DMS 273 treated with DMSO at 0.1 percent for 48 hours (cell line): ENCODE measurements around the gene KRTAP12-1.

Source experiments
- DNase-seq: peaks from one replicate; lab custom pipeline; 2025; lab: John Stamatoyannopoulos, UW

The KRTAP12-1 gene, protein sequence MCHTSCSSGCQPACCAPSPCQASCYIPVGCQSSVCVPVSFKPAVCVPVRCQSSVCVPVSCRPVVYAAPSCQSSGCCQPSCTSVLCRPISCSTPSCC

GRCh38 chr21:44681861-44682579 is at the start of gene KRTAP12-1:
Gene KRTAP12-1 (minus strand): TSS chr21:44682163. CDS start chr21:44682123, 40 bp downstream.
- peak; percentile 42 for DNase-seq

- DNase-seq: no peak
Observed at GRCh38 chr21:44730951-44731579, 49.1 kb upstream of the KRTAP12-1 start.

DNA sequence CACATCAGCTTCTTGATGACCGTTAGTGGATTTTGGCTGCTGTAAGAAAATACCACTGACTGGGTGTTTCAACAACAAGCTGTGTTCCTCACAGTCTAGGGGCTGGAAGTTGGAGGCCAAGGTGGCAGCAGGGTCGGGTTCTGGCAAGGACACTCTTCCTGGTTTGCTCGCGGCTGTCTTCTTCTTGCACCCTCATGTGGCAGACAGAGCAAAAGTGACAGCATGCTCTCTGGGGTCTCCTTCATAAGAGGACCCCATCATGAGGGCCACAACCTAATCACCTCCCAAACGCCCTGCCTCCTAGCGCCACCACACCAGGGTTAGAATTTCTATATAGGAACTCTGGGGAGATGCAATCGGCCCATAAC is 48.0 kb upstream of the KRTAP12-1 start:
- DNase-seq: no peak

- DNase-seq: no peak
Observed at GRCh38 chr21:44729336-44730027, 47.5 kb upstream of the KRTAP12-1 start.

GRCh38 chr21:44728716-44729115 is 46.8 kb upstream of the KRTAP12-1 start:
- no peak for DNase-seq

- no peak for DNase-seq
Observed at GRCh38 chr21:44727757-44728156, 45.8 kb upstream of the KRTAP12-1 start.

DNA sequence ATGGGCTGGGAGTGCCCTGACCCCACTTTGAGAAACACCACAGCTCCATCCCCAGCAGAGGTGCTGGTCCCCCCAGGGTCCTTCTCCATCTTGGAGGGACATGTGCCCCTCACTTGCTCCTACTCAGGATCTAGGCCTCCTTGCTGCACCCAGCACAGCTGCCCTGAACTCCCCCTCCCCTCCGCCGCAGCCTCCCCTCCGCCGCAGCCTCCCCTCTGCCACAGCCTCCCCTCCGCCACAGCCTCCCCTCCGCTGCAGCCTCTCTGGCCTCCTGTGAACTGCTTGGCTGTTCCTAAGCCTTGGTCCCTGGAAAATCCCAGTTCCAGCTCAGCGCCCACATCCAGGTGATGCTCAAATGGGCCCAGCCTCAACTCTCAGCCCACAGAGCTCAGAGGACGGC is 45.4 kb upstream of the KRTAP12-1 start:
- no peak for DNase-seq

GRCh38 chr21:44726826-44727225 is 44.9 kb upstream of the KRTAP12-1 start:
- no peak for DNase-seq

- no peak for DNase-seq
Observed at GRCh38 chr21:44724926-44725325, 43.0 kb upstream of the KRTAP12-1 start.

DNA sequence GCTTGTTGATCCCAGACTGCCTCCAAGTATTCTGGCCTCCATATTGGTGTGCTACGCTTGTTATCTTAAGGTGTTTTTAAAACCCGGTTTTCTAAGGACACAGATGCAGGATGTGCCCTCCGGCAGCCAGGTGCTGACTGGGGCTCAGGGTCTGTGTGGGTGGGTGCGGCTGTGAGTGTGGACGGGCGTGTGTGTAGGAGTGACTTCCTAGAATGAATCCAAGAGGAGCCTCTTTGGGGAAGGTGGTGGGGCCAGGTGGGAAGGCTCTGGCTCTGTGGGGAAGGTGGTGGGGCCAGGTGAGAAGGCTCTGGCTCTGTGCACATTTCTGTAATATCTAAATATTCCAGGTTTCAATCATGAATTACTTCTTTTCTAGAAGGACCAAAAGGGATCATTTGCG is 42.2 kb upstream of the KRTAP12-1 start:
- DNase-seq: no peak

DNA sequence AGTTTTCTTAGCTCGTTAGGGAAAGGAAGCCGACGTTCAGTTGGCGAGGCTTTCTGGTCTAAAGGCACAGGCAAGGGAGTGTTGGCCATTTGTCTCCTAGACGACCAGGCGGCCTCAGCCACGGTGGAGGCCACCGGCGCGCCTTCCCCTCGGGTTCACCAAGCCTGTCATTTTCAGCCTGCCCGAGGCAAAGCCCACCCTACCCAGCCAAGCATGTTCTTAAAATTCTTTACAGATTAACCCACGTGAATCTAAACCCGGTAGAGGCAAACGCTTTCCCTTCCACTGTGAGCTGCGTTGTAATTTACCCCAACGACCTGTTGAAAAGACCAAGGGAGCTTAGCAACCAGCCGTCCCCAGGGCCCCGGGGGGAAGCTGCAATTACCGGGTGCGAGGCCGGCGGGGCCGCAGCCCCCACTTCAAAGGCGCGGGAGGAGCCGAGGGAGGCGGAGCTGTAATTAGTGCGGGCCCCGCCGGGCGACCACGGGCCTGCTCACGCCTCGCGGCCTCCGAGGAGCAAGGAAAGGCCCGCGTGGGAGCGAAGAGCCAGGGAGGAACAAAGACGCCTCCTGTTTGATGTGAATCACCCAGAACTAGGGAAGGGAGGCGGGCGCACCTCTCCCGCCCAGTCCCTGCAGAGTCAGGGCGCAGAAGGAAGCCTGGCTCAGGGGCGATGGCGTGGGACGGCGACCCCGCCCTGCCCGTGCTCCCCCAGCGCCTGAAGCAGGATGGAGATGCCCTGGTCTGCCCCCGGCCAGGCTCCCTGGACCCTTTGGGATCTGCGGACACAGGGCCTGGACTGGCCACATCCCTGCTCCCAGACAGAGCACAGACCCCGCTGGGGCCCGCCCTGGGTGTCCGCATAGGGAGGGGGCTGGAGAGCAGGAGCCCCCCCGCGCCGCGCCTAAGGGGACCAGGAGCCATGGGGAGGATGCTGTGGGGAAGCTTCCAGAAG is 41.5 kb upstream of the KRTAP12-1 start:
- DNase-seq: no peak

DNA sequence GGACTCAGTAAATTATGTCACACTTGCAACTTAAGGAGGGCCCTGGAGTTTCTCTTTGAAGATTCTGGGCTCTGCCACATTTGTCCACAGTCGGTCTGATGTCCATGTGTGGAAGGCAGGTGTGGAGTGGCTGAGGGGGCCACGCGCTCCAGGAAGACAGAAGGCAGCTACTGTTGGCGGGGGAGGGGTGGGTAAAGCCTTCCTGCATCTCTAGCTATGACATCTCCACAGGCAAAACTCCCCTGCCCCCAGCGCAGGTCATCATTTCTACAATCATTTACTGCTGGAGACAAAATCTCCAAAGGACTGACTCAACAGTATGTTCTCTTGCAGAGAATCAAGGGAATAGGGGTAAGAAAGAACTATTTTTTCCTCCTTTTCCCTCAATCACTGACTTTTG is 40.8 kb upstream of the KRTAP12-1 start:
- DNase-seq: no peak

- DNase-seq: no peak
Observed at GRCh38 chr21:44720170-44720569, 38.2 kb upstream of the KRTAP12-1 start.

DNA sequence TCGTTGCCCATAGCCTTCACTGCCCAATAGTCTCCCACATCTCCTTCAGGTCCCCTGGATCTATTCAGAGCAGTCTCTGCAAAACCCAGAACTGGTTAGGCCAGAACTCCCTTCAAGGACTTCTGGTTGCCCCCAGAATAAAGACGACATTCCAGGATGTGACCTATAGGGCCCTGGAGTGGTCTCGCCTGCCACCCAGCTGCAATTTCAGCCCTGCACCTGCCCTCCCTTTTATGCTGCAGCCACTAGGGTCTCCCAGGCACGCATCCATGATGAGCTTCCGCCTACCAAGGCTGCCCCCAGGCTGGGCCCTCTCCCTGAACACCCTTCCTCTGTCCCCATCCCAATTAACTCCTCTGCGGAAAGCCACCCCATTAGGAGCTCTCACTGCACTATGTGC is 36.6 kb upstream of the KRTAP12-1 start:
- DNase-seq: no peak

DNA sequence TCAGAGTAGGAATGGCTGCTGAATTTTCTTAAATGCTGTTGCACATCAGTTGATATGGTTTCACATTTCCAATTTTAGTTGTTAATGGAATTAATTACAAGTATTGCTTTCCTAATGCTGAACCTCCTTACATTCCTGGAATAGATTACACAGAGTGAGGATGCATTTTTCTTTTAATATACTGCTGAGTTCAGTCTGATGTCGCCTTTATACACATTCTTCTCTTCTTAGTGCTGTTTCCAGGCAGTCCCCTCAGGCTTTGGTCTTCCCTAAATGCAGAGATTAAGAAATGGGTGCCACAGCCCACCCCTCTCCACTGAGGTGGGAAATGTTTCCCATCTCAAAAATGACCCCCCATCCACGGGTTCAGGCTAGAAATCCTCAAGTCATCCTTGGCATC is 36.1 kb upstream of the KRTAP12-1 start:
- DNase-seq: no peak

- DNase-seq: no peak
Observed at GRCh38 chr21:44716984-44717383, 35.0 kb upstream of the KRTAP12-1 start.

DNA sequence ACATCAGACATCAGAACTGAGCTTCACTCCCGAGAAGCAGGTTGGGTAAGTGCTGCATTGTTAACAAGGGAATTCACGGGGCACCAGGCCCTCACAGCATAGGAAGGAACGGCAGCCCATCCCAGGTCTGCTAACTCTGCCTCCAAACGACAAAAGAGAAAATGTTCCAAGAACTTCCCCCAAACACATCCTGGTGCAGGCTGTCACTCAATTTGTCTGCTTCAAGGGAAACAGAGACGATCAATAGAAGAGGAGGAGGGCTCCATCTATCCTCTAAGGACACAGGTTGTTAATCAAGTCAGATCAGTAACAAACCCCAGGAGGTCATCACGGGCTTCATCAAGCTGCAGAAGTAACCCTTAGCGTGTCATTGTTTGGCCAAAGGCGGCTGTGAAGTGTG is 32.9 kb upstream of the KRTAP12-1 start:
- no peak for DNase-seq

- no peak for DNase-seq
Observed at GRCh38 chr21:44713846-44714245, 31.9 kb upstream of the KRTAP12-1 start.

DNA sequence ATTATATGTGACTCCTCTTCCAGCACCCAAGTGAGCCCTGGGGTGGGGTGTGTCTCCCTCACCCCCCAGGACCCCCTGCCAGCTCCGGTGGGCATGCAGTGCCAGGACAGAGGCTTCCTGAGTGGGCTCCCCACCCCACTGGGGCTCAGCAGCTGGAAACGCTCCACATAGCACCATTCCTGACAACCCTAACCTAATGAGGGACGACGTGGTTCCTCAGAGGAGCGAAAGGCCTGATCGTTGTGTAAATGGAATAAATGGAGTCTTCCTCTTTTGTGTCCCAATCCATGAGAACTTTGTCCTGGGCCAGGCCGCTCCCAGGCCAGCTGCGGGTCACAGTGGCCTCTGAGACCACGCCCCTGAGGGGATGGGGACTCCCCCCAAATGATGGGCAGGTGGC is 31.2 kb upstream of the KRTAP12-1 start:
- no peak for DNase-seq

DNA sequence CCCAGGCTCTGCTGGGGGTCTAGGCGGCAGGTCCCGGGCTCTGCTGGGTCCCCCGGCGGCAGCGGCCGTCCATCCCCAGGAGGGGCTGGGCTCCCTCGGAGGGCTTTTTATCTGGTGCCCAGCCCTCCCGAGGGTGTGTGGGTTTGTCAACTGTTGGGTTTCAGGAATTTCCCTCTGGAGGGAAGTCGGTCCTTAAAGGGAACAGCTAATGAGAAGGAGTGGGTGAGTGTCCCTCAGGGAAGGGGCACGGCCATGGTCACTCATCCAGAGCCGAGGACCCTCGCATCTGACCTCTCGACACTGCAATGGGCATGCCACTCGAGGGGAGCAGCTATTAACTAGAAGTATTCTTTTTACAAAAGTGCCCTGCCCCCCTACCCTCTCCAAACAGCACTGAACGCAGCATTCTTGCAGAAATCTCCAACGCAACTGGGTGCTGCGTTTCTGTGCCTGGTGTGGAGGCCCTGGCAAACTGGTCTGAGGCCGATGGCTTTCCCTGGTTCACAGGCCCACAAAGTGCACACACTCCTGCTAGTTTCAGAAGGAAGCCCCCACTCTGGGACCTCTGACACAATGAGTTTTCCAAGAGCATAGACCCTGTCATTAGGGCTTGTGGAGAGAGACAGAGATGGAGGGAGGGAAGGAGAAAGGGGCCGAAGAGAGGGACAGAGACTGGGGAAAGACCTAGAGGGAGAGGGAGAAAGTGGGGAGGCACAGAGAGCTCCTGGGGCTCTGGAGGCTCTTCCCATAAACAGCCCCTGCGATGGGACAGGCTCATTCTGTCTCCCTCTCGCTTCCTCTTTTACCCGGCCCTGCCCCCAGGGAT is 30.5 kb upstream of the KRTAP12-1 start:
- DNase-seq: no peak
